BLaER1 (cell line): ENCODE data around the gene TMEM150A.
"Not testable (repeated sequence)": the region's sequence is repeated elsewhere in the genome, so short reads cannot be mapped to it uniquely, and the experiment has no call there.

Experiments
- H3K27ac ChIP-seq: shearing (Covaris generic); formaldehyde crosslinking; 2 replicates; pipeline ENCODE4 v1.8.1; 2022
- H3K27me3 ChIP-seq: shearing (Covaris generic); formaldehyde crosslinking; 2 replicates; pipeline ENCODE4 v1.8.1; 2022
- H3K36me3 ChIP-seq: shearing (Covaris generic); formaldehyde crosslinking; 2 replicates; pipeline ENCODE4 v1.8.1; 2022
- H3K4me1 ChIP-seq: shearing (Covaris generic); formaldehyde crosslinking; 2 replicates; pipeline ENCODE4 v1.8.1; 2022
- H3K4me2 ChIP-seq: shearing (Covaris generic); formaldehyde crosslinking; 2 replicates; pipeline ENCODE4 v1.8.1; 2022
- H3K4me3 ChIP-seq: shearing (Covaris generic); formaldehyde crosslinking; 2 replicates; pipeline ENCODE4 v1.8.1; 2022
- H3K9ac ChIP-seq: shearing (Covaris generic); formaldehyde crosslinking; 2 replicates; pipeline ENCODE4 v1.8.1; 2022
- H3K9me3 ChIP-seq: shearing (Covaris generic); formaldehyde crosslinking; 2 replicates; pipeline ENCODE4 v1.8.1; 2022
- H4K20me1 ChIP-seq: shearing (Covaris generic); formaldehyde crosslinking; 2 replicates; pipeline ENCODE4 v1.8.1; 2022
- Cebpa-rat ChIP-seq: shearing (Covaris generic); IDR thresholded peaks from 2 replicates; pipeline ENCODE4 v1.8.1; 2022

The TMEM150A gene

GRCh38 chr2:85613717-85614515 lies 11.4 kb upstream of the TMEM150A start:
- Histone ChIP-seq H4K20me1 (peaks cover 50% of the 10 kb centered on the region), H3K4me1 (peaks cover 47% of the 10 kb centered on the region), H3K27ac (no peak overlapping the region), H3K9me3 (no peaks in the 10 kb centered on the region), H3K9ac (0 out of 2 replicates have a peak overlapping the region, but pooled peaks have one; percentile 1), H3K4me2 (no peak overlapping the region), H3K36me3 (peaks cover 35% of the 10 kb centered on the region), H3K4me3 (no peak overlapping the region), H3K27me3 (no peaks in the 10 kb centered on the region)
- TF ChIP-seq Cebpa-rat: no peak

GRCh38 chr2:85611705-85612587 lies 9.4 kb upstream of the TMEM150A start, which contains the start of gene C2orf68:
TSS of gene C2orf68 (minus strand) at chr2:85612066. CDS start at chr2:85611984, 82 bp downstream.
- peak within 1 kb of the TSS; percentile 87 for H3K4me3 ChIP-seq

DNA sequence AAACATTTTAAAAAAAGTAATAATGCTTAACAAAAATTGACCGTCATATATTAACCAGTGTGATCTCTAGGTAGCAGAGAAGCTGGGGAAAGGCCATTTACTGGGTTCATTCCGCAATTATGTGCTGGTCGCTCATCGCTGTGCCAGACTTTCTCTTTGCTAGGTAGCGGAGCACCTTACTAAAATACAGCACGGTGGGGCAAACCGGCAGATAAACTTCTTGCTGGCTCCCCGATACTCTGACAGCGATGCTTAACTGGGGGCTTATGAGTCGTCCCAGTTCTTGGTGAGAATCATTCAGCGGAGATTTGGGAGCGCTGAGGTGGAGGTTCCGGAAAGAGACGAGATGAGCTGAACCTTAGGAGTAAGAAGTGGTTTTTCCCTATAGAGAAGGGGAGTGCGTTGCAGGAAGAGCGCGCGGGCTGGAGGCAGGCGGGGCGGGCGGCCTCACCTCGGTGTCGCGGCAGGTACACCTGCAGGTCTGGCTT lies 8.8 kb upstream of the TMEM150A start:
- H3K4me1 ChIP-seq: peaks cover 32% of the 10 kb centered on the region
- H4K20me1 ChIP-seq: peaks cover 48% of the 10 kb centered on the region
- H3K4me3 ChIP-seq: peak overlapping the region; percentile 87

More at GRCh38 chr2:85611705-85612587, 9.4 kb upstream of the TMEM150A start, which contains the start of gene C2orf68:
- Histone ChIP-seq H3K9me3 (no peaks in the 10 kb centered on the region), H4K20me1 (peaks cover 48% of the 10 kb centered on the region), H3K27me3 (no peaks in the 10 kb centered on the region), H3K4me1 (peaks cover 35% of the 10 kb centered on the region), H3K36me3 (peaks cover 36% of the 10 kb centered on the region), H3K4me2 (peak within 1 kb of the TSS; percentile 85), H3K9ac (peak within 1 kb of the TSS; percentile 87), H3K27ac (peak within 1 kb of the TSS; percentile 81)
- TF ChIP-seq Cebpa-rat: no peak

GRCh38 chr2:85607268-85608215 lies 5.0 kb upstream of the TMEM150A start:
- Histone ChIP-seq H4K20me1 (peaks cover 71% of the 10 kb centered on the region), H3K27ac (no peak overlapping the region), H3K9ac (peak overlapping the region; percentile 0; the same call in 1 of the 2 replicates), H3K27me3 (no peaks in the 10 kb centered on the region), H3K4me3 (no peak overlapping the region), H3K4me1 (peaks cover 37% of the 10 kb centered on the region), H3K9me3 (no peaks in the 10 kb centered on the region), H3K4me2 (no peak overlapping the region), H3K36me3 (peaks cover 44% of the 10 kb centered on the region)
- TF ChIP-seq Cebpa-rat: no peak

More for the DNA sequence above, 8.8 kb upstream of the TMEM150A start:
- H3K27me3 ChIP-seq: no peaks in the 10 kb centered on the region
- H3K36me3 ChIP-seq: peaks cover 43% of the 10 kb centered on the region
- peak overlapping the region; percentile 81 for H3K27ac ChIP-seq
- H3K9ac ChIP-seq: peak overlapping the region; percentile 87
- H3K4me2 ChIP-seq: peak overlapping the region; percentile 85
- no peaks in the 10 kb centered on the region for H3K9me3 ChIP-seq
- no peak for TF ChIP-seq Cebpa-rat

- Histone ChIP-seq H3K4me2 (no peak overlapping the region), H4K20me1 (peaks cover 66% of the 10 kb centered on the region), H3K9ac (no peak overlapping the region), H3K27me3 (no peaks in the 10 kb centered on the region), H3K4me1 (peaks cover 39% of the 10 kb centered on the region), H3K4me3 (no peak overlapping the region), H3K36me3 (peaks cover 44% of the 10 kb centered on the region), H3K27ac (no peak overlapping the region), H3K9me3 (no peaks in the 10 kb centered on the region)
- TF ChIP-seq Cebpa-rat: no peak
Measured at GRCh38 chr2:85606116-85606455, 3.6 kb upstream of the TMEM150A start.

- Histone ChIP-seq H3K27me3 (no peaks in the 10 kb centered on the region), H3K4me1 (peaks cover 33% of the 10 kb centered on the region), H3K9me3 (no peaks in the 10 kb centered on the region), H3K9ac (no peak overlapping the region; the same call in 1 of the 2 replicates), H3K27ac (no peak overlapping the region), H3K4me3 (no peak overlapping the region), H4K20me1 (peaks cover 68% of the 10 kb centered on the region), H3K36me3 (peaks cover 48% of the 10 kb centered on the region), H3K4me2 (no peak overlapping the region)
- TF ChIP-seq Cebpa-rat: no peak
Measured at GRCh38 chr2:85605406-85606115, 3.1 kb upstream of the TMEM150A start.

DNA sequence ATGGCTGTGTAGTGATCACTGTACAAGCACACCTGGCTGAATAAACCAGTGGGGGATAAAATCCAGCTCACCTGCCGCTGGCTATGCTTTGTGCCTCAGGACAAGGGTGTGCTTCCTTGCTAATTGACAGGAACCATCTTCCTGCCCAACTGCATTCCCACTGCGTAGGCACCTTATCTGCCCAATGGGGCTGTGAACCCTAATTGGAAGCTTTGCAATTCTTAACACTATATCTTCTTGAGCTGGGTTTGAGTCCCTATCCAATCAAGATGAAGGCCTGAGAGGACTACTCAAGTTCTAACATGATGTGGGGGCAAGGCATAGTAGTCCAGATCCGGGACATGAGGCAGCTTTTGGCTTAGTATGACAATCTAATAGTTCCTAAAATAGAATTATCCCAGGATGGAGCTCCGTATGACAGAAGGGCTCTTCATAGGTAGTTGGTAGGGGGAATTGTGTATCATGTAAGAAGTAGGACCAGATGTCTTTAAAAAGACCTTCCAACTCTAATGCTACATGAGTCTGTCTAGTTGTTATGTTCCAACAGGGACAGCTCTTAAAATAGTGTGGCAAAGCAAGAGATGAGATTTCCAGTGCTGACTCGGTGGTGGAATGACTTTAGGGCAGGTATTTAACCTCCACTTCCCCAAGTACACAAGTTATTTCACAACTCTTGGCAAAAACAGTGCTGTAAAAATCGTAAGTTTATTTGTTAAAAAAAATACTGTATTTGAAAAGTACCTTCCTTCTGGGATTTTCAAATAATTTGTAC lies 2.3 kb upstream of the TMEM150A start:
- Histone ChIP-seq H3K9me3 (no peaks in the 10 kb centered on the region), H3K27me3 (no peaks in the 10 kb centered on the region), H3K36me3 (peaks cover 48% of the 10 kb centered on the region), H3K27ac (no peak overlapping the region), H3K9ac (no peak overlapping the region), H3K4me3 (no peak overlapping the region), H3K4me2 (no peak overlapping the region), H4K20me1 (peaks cover 68% of the 10 kb centered on the region), H3K4me1 (peaks cover 27% of the 10 kb centered on the region)
- no peak for TF ChIP-seq Cebpa-rat

GRCh38 chr2:85604133-85604444 lies 1.6 kb upstream of the TMEM150A start:
- H3K9ac ChIP-seq, H3K9me3 ChIP-seq, H3K27ac ChIP-seq, H3K4me3 ChIP-seq, H3K27me3 ChIP-seq: not testable (repeated sequence)
- Histone ChIP-seq H3K4me1 (peaks cover 27% of the 10 kb centered on the region), H3K36me3 (peaks cover 48% of the 10 kb centered on the region), H4K20me1 (peaks cover 62% of the 10 kb centered on the region), H3K4me2 (peak overlapping the region; percentile 97)
